H1 (cell line): ENCODE data around the gene TMEM59L. TPM values are rescaled to one million over a fixed set of nuclear protein-coding genes. Genes with fewer than 3 reads are reported as not detected.

Source experiments
- CBX5 ChIP-seq: fragments of 300-800, 300-1000 bp; sonication (generic); IDR thresholded peaks from 2 replicates; pipeline ENCODE4 v1.7.1; 2016; ENCODE audit warnings: antibody characterized with exemption, low read length, low read depth
- FOSL1 ChIP-seq: IDR thresholded peaks from 2 replicates; pipeline ENCODE4 v1.6.1; 2011; ENCODE audit warnings: mild to moderate bottlenecking, low read depth, low read length, moderate library complexity; ENCODE audit not compliant: insufficient read depth
- JUN ChIP-seq: IDR thresholded peaks from 2 replicates; pipeline ENCODE4 v1.6.1; 2011; ENCODE audit warnings: low read depth, mild to moderate bottlenecking, improper control_type of control experiment, low read length
- NANOG ChIP-seq: IDR thresholded peaks from 2 replicates; pipeline ENCODE4 v1.6.1; 2011; ENCODE audit warnings: low read length, low read depth, mild to moderate bottlenecking, inconsistent platforms; ENCODE audit not compliant: insufficient read depth, poor library complexity, severe bottlenecking
- SAP30 ChIP-seq: fragments of 300-600 bp; sonication (generic); IDR thresholded peaks from 2 replicates; pipeline ENCODE4 v1.7.1; 2012; ENCODE audit warnings: low read length, moderate library complexity, mild to moderate bottlenecking, inconsistent platforms; ENCODE audit not compliant: insufficient read depth, insufficient replicate concordance
- YY1 ChIP-seq: IDR thresholded peaks from 2 replicates; pipeline ENCODE4 v1.6.1; 2011; ENCODE audit warnings: low read depth, mild to moderate bottlenecking, low read length
- polyA plus RNA-seq, 7 experiments: library from polyadenylated mRNA; depleted of rRNA in 3 of 7; stranded (reverse) in 5 of 7; unstranded in 2 of 7; fragments of >200 nt in 5 of 7; fragments of 200-250 nt in 2 of 7; gene quantifications; 1 replicate in 5 of 7; 2 replicates in 1 of 7; 4 replicates in 1 of 7; pipeline versions ENCODE4 v1.2.1 to v1.2.3, GENCODE V29; 2011 to 2013; ENCODE audit warnings: missing spikeins in 2 of 7, mixed read lengths in 2 of 7
- total RNA-seq: library from RNA; stranded (reverse); fragmentation: NEBNext Ultra II Directional; extraction: Animal tissue kit (Norgen Biotek cat#: 25700); gene quantifications from 2 replicates; pipeline ENCODE4 v1.2.1, GENCODE V29; 2021
- TF ChIP-seq, protein P1 (sequence below): fragments of 300-600 bp; sonication (generic); IDR thresholded peaks from 2 replicates; pipeline ENCODE4 v1.7.1; 2012; ENCODE audit warnings: low read length, moderate library complexity, mild to moderate bottlenecking, inconsistent platforms; ENCODE audit not compliant: insufficient replicate concordance
- TF ChIP-seq, protein P2 (sequence below): IDR thresholded peaks from 2 replicates; pipeline ENCODE4 v1.6.1; 2012; ENCODE audit warnings: inconsistent platforms
- TF ChIP-seq, protein P3 (sequence below): IDR thresholded peaks from 2 replicates; pipeline ENCODE4 v1.6.1; 2012; ENCODE audit warnings: low read length, inconsistent platforms

Gene TMEM59L
- total and polyA plus RNA-seq, 2 of the 8 experiments (the other 6 are each of a cell fraction or from before 2014, with no cell fraction given): 4.0 to 12.2 TPM

DNA sequence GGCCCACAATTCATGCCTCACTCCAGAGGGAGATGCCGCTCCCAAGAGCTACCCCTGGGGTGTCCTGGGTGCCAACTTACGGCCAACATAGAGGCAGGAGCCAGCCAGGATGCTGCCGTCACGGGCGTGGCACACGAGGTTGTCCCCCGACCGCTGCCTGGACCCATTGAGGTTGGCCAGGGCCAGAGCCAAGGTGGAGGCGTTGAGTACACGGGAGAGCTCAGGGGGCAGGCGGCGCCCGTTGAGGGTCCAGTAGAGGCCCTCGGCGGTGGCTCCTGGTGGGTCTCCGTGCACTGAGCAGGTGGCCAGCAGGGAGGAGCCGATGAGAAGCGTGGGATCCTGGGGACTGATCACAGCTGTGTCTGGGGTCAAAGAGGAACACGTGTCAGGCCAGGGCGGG lies 13.2 kb upstream of the TMEM59L start (continued):
- TF ChIP-seq, protein P1, sequence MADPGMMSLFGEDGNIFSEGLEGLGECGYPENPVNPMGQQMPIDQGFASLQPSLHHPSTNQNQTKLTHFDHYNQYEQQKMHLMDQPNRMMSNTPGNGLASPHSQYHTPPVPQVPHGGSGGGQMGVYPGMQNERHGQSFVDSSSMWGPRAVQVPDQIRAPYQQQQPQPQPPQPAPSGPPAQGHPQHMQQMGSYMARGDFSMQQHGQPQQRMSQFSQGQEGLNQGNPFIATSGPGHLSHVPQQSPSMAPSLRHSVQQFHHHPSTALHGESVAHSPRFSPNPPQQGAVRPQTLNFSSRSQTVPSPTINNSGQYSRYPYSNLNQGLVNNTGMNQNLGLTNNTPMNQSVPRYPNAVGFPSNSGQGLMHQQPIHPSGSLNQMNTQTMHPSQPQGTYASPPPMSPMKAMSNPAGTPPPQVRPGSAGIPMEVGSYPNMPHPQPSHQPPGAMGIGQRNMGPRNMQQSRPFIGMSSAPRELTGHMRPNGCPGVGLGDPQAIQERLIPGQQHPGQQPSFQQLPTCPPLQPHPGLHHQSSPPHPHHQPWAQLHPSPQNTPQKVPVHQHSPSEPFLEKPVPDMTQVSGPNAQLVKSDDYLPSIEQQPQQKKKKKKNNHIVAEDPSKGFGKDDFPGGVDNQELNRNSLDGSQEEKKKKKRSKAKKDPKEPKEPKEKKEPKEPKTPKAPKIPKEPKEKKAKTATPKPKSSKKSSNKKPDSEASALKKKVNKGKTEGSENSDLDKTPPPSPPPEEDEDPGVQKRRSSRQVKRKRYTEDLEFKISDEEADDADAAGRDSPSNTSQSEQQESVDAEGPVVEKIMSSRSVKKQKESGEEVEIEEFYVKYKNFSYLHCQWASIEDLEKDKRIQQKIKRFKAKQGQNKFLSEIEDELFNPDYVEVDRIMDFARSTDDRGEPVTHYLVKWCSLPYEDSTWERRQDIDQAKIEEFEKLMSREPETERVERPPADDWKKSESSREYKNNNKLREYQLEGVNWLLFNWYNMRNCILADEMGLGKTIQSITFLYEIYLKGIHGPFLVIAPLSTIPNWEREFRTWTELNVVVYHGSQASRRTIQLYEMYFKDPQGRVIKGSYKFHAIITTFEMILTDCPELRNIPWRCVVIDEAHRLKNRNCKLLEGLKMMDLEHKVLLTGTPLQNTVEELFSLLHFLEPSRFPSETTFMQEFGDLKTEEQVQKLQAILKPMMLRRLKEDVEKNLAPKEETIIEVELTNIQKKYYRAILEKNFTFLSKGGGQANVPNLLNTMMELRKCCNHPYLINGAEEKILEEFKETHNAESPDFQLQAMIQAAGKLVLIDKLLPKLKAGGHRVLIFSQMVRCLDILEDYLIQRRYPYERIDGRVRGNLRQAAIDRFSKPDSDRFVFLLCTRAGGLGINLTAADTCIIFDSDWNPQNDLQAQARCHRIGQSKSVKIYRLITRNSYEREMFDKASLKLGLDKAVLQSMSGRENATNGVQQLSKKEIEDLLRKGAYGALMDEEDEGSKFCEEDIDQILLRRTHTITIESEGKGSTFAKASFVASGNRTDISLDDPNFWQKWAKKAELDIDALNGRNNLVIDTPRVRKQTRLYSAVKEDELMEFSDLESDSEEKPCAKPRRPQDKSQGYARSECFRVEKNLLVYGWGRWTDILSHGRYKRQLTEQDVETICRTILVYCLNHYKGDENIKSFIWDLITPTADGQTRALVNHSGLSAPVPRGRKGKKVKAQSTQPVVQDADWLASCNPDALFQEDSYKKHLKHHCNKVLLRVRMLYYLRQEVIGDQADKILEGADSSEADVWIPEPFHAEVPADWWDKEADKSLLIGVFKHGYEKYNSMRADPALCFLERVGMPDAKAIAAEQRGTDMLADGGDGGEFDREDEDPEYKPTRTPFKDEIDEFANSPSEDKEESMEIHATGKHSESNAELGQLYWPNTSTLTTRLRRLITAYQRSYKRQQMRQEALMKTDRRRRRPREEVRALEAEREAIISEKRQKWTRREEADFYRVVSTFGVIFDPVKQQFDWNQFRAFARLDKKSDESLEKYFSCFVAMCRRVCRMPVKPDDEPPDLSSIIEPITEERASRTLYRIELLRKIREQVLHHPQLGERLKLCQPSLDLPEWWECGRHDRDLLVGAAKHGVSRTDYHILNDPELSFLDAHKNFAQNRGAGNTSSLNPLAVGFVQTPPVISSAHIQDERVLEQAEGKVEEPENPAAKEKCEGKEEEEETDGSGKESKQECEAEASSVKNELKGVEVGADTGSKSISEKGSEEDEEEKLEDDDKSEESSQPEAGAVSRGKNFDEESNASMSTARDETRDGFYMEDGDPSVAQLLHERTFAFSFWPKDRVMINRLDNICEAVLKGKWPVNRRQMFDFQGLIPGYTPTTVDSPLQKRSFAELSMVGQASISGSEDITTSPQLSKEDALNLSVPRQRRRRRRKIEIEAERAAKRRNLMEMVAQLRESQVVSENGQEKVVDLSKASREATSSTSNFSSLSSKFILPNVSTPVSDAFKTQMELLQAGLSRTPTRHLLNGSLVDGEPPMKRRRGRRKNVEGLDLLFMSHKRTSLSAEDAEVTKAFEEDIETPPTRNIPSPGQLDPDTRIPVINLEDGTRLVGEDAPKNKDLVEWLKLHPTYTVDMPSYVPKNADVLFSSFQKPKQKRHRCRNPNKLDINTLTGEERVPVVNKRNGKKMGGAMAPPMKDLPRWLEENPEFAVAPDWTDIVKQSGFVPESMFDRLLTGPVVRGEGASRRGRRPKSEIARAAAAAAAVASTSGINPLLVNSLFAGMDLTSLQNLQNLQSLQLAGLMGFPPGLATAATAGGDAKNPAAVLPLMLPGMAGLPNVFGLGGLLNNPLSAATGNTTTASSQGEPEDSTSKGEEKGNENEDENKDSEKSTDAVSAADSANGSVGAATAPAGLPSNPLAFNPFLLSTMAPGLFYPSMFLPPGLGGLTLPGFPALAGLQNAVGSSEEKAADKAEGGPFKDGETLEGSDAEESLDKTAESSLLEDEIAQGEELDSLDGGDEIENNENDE: no peak
- TF ChIP-seq, protein P2, sequence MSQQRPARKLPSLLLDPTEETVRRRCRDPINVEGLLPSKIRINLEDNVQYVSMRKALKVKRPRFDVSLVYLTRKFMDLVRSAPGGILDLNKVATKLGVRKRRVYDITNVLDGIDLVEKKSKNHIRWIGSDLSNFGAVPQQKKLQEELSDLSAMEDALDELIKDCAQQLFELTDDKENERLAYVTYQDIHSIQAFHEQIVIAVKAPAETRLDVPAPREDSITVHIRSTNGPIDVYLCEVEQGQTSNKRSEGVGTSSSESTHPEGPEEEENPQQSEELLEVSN: no peak
- TF ChIP-seq SAP30 (no peak), FOSL1 (no peak), CBX5 (no peak), JUN (no peak), YY1 (no peak), NANOG (no peak)
- TF ChIP-seq, protein P3, sequence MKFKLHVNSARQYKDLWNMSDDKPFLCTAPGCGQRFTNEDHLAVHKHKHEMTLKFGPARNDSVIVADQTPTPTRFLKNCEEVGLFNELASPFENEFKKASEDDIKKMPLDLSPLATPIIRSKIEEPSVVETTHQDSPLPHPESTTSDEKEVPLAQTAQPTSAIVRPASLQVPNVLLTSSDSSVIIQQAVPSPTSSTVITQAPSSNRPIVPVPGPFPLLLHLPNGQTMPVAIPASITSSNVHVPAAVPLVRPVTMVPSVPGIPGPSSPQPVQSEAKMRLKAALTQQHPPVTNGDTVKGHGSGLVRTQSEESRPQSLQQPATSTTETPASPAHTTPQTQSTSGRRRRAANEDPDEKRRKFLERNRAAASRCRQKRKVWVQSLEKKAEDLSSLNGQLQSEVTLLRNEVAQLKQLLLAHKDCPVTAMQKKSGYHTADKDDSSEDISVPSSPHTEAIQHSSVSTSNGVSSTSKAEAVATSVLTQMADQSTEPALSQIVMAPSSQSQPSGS: no peak
